Anterior cingulate cortex (tissue), 58 donors: Measurements from ENCODE around the gene COX6A2.
"Not testable (repeated sequence)": the region's sequence is repeated elsewhere in the genome, so short reads cannot be mapped to it uniquely, and the experiment has no call there.

ENCODE experiments used
- DNase-seq, 58 donors: peaks; one replicate each; lab custom pipeline; 2025; lab: John Stamatoyannopoulos, UW

COX6A2 gene

GRCh38 chr16:31439519-31439918 is 11.4 kb upstream of the COX6A2 start:
- no peak for DNase-seq

DNA sequence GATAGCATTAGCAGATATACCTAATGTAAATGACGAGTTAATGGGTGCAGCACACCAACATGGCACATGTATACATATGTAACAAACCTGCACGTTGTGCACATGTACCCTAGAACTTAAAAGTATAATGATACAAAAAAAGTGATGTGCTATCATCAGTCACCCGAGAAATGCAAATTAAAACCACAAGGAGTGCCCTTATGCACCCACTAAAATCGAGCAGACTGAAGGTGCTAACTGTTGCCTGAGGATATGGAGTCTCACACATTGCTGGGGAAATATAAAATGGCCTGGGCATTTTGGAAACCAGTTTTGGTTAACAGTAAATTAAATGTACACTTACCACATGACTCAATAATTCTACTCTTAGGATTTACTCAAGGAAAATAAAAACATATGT is 10.9 kb upstream of the COX6A2 start:
- not testable (repeated sequence) for DNase-seq

DNA sequence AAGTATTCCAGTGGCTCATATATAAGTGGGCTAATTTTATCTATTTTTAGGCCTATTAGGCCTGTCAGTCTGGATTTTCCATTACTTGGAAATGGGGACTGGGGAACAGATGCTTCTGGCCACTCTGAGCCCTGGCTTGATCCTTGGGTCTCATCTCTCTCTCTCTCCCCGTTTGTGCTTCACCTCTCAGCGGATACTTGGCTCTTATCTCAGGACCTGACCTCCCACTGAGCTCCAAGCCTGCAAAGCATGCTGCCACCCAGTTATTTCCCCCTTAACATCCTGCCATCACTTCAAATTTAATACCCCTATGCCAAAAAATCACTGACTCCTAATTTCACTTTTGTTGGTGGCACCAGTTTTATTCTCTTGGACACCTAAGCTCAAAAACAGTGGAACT is 10.3 kb upstream of the COX6A2 start:
- no peak for DNase-seq

DNA sequence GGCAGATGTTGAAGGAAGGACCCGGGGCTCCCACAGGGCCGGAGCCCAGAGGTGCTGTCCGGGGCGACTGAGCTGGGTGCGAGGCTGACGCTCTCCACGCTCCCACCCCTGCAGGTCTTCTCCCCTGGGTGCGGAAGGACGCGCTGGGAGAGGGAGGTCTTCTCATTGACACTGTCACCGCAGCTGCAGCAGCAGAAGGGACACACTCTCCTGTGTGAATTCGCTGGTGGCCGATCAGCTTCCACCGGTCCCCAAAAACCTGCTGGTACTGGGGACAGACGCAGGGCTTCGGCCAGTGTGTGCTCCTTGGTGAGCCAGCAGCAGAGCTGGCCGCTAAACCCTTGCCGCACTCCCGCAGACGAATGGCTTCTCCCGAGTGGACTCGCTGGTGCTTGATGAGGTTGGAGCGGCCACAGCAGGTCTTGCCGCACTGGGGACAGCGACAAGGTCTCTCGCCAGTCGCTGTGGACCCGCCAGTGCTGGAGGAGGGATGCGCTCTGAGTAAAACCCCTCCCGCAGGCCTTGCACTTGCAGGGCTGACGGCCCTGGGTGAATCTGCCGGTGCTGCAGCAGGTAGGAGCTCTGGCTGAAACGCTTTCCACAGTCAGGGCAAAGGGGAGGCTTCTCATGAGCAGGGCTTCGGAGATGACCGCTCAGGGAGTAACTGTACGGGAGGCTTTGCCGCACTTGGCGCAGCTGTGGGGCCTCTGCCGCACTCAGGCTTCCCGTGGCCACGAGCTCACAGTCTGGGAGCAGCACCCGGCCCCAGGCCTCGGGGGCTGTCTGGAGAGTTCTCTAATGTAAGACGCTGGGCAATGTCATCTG is 8.3 kb upstream of the COX6A2 start:
- DNase-seq = no peak

- no peak for DNase-seq
Observed at GRCh38 chr16:31435341-31436220, 7.4 kb upstream of the COX6A2 start.

DNA sequence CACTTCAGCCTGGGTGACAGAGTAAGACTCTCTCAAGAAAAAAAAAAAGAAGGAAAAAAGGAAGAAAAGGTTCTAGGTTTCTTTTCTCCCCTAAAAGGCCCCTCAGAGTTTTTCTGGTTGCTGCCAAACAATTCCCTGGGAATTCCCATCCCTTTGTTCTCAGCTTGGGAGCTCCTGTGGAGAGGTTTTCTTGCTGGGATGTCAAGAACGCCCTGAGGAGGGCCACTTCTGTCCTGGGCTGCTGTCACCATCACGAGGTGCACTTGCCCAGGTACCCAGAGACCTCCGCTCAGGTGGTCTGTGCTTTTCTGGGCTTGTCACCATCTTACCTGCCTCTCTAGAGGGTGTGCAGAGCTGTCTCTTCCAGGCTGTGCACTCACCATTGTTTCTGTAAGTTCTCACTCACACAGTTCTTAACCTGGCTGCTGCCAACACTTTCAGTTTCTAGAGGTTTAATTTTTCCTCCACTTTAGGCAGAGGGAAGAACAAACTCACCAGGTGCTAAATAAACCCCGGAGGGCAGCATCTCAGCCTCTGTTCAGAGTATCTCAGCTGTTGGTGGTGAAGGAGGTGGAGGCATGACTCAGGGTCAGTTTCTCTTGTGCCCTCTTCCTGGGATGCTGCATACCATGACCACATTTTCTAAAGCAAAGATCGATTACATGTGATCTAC is 2.4 kb upstream of the COX6A2 start:
- DNase-seq = no peak

DNA sequence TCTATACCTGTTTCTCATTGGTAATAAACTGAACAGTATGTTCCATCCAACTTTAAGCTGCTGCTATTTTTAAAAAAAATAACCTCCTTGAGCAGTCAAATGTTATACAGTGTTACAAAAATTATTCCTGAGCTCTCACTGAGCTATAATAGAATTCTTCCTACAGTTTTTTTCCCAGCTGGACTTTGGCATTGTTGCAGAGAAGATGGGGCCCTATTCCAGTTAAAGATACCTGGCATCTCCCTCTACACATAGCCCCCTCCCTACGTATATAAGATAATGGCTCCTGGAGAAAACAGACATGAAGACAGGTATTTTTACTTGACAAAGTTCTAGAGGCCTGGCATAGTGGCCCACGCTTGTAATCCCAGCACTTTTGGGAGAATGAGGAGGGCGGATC is 1.6 kb upstream of the COX6A2 start:
- no peak for DNase-seq

- DNase-seq = no peak
Observed at GRCh38 chr16:31429314-31429713, 1.2 kb upstream of the COX6A2 start.

DNA sequence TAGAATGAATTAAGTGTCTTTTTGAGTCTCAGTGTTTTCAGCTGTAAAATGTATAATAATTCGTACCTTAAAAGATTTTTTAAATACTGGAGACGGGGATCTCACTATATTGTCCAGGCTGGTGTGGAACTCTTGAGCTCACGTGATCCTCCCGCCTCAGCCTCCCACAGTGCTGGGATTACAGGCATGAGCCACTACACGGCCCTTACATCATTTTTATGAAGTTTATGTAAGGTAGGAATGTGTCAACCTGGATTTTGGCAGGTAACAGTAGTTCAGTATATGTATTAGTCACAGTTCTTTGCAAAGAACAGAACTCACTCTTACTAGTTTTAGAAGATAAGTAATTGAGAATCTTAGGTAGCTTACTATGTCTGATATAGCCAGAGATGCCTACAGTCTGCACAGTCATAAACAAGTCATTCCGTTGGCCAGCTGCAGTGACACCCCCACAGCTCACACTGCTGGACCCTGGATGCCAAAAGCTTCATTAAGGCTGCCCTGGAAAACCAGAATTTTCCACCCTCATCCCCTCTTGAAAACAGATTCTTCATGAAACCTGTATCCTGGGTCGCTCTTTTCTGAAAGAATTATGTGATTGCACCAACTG is 583 bp upstream of the COX6A2 start:
- no peak for DNase-seq

DNA sequence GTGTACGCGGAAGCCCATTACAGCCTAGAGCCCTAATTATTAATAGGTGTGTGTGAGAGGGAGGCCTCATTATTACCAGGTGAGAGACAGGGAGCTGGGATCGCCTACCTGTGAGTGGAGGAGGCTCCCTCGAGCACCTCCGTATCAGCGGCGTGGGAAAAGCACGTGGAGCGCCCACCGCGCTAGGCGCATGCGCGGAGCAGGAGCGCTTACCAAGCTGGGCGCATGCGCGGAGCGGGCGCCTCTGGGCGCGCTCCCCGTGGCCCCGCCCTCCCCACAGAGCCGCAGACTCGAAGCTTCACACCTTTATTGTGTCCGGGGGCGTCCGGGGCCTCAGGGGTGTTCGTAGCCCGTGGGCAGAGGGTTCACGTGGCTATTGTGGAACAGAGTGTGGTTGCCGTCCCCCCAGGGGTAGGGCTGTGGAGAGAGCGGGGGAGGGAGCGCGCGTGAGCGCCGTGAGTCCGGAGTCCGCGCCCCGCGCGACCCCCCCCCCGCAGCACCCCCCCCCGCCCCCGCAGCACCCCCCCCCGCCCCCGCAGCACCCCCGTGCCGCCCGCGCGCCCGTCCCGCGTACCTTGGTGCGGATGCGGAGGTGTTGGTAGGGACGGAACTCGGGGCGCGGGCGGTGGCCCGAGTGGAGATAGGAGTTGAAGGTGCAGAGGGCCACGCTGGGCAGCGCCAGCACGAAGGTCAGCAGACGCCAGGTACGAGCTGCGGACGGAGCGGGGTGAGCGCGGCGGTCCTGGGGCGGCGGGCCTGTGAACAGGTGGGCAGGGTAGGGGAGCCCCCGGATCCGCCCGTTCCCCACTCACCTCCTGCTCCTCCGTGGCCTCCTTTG is 500 bp downstream of the COX6A2 start:
- DNase-seq = peak in 44 of 58 donors; percentile 8 to 68 (median 40)

DNA sequence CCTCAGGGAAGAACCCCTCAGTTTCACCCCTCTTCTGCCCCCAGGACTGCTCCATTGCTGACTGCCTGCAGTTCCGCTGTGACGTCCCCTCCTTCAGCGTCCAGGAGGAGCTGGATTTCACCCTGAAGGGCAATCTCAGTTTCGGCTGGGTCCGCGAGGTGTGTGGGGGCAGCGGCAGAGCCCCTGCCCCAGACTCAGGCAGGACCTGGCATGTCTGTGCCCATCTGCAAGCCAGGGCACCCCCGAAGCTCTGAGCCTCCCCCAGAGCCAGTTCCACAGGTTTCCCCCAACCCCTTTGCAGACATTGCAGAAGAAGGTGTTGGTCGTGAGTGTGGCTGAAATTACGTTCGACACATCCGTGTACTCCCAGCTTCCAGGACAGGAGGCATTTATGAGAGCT is 4.4 kb downstream of the COX6A2 start:
- no peak for DNase-seq

DNA sequence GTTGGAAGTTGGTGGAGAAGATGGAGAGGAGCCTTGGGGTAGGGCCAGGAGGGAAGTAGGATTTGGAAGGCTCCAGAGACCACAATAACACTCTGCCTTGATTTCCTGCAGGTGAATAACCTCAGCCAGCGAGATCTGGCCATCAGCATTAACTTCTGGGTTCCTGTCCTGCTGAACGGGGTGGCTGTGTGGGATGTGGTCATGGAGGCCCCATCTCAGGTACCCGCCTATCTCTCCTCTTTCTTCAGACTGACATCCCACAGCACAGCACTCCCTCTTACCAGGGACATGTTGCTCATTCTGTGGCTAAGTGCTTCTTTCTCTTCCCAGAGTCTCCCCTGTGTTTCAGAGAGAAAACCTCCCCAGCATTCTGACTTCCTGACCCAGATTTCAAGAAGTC is 4.9 kb downstream of the COX6A2 start:
- no peak for DNase-seq

GRCh38 chr16:31421587-31421986 is 6.6 kb downstream of the COX6A2 start:
- no peak for DNase-seq

DNA sequence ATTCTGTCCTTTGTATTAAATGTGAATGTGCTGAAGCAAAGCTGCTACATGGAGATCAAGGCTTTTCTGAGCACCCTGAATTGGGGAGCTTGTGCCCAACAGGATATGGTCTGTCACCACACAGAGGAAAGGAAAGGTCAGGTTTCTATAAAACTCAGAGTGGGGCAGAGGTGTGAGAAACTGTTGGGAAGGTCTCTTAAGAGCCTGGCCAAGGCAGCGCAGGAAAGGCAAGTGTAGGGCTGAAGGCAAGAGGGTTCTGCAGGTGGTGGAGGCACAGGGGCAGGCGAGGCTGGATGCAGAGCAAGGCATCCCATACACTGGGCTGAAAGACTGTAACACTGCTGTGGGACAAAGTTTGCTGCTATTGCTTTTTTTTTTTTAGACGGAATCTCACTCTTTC is 8.1 kb downstream of the COX6A2 start:
- no peak for DNase-seq

DNA sequence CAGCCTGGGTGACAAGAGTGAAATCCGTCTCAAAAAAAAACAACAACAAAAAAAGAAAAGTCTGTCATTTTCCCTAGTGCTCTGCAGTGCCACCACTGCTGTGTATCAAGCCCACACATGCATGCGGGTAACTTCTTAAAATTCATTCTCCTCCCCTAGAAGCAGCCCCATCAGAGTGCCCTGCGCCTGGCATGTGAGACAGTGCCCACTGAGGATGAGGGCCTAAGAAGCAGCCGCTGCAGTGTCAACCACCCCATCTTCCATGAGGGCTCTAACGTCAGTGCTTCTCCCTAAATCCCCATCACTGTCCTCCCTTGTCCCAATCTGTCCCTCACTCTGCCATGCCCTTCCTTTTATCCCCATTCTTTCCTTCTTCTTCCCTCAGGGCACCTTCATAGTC is 10.2 kb downstream of the COX6A2 start:
- no peak for DNase-seq

DNA sequence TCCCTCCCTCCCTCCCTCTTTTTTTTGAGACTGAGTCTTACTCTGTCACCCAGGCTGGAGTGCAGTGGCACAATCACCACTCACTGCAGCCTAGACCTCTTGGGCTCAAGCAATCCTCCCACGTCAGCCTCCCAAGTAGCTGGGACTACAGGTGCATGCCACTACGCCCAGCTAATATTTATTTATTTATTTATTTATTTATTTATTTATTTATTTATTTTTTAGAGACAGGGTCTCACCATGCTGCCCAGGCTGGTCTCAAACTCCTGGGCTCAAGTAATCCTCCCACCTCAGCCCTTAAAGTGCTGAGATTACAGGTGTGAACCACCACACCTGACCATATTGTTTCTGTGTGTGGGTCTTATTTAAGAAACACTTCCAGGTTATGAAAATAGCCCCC is 11.1 kb downstream of the COX6A2 start:
- not testable (repeated sequence) for DNase-seq

- no peak for DNase-seq
Observed at GRCh38 chr16:31416371-31416770, 11.8 kb downstream of the COX6A2 start.

DNA sequence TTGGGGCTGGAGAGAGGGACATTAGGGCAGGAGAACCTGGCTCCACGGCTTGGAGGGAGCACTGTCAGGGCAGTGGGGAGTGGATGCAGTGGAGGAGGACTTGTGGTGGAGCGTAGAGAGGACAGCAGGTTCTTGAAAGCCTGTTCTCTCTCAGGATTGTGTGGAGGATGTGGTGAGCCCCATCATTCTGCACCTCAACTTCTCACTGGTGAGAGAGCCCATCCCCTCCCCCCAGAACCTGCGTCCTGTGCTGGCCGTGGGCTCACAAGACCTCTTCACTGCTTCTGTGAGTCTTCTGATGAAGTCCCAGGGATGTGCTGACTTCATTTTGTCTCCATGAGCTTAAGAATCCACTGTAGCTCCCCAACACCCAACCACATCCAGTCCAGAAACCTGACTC is 13.5 kb downstream of the COX6A2 start:
- DNase-seq = no peak

DNA sequence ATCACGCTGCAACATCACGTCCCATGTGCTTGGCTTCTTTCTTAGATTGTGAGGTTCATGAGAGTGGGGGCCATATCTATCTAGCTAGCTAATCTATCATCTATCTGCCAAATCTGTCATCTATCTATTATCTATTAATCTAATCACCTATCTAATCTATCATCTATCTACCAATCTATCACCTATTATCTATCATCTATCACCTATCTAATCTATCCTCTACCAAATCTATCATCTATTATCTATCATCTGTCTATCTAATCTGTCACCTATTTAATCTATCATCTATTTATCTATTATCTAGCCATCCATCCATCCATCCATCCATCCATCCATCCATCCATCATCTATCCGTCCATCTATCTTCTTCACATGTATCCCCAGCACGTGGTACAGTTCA is 14.2 kb downstream of the COX6A2 start:
- no peak for DNase-seq

- no peak for DNase-seq
Observed at GRCh38 chr16:31413381-31413780, 14.8 kb downstream of the COX6A2 start.
